Progenitor cell of endocrine pancreas (in vitro differentiated cells): ENCODE results near the gene MYO18A. TPM values are rescaled to one million over a fixed set of nuclear protein-coding genes. Genes with fewer than 3 reads are reported as not detected.
"Not testable (repeated sequence)": the region's sequence is repeated elsewhere in the genome, so short reads cannot be mapped to it uniquely, and the experiment has no call there.

Experiments used
- DNase-seq: peaks from one replicate; pipeline ENCODE4 v3.0.0; 2021; ENCODE audit warnings: low spot score; ENCODE audit not compliant: unreplicated experiment
- H3K27ac Mint-ChIP-seq: 2 replicates; pipeline ENCODE4 v1.8.0; 2021; ENCODE audit warnings: mild to moderate bottlenecking, moderate library complexity, mixed read lengths
- H3K27me3 Mint-ChIP-seq: 2 replicates; pipeline ENCODE4 v1.8.0; 2021; ENCODE audit warnings: mixed read lengths
- H3K36me3 Mint-ChIP-seq: 2 replicates; pipeline ENCODE4 v1.8.0; 2022; ENCODE audit warnings: mixed read lengths; ENCODE audit not compliant: insufficient read depth
- H3K4me1 Mint-ChIP-seq: 2 replicates; pipeline ENCODE4 v1.8.0; 2021; ENCODE audit warnings: low read depth, mixed read lengths
- H3K4me3 Mint-ChIP-seq: 2 replicates; pipeline ENCODE4 v1.8.0; 2021; ENCODE audit warnings: low read depth, mild to moderate bottlenecking, moderate library complexity, mixed read lengths
- H3K9me3 Mint-ChIP-seq: 2 replicates; pipeline ENCODE4 v1.8.0; 2021; ENCODE audit warnings: low read depth, mixed read lengths
- CTCF ChIP-seq: fragments of 200-600 bp; sonication (generic); IDR thresholded peaks from one replicate; pipeline ENCODE4 v1.5.0; 2021; ENCODE audit warnings: antibody characterized with exemption, mild to moderate bottlenecking; ENCODE audit not compliant: unreplicated experiment
- total RNA-seq: library from RNA; stranded (reverse); gene quantifications from 2 replicates; pipeline ENCODE4 v1.2.1, GENCODE V29; 2021

MYO18A gene
- total RNA-seq, 1 donor from 2014 or later = 75.7 TPM

DNA sequence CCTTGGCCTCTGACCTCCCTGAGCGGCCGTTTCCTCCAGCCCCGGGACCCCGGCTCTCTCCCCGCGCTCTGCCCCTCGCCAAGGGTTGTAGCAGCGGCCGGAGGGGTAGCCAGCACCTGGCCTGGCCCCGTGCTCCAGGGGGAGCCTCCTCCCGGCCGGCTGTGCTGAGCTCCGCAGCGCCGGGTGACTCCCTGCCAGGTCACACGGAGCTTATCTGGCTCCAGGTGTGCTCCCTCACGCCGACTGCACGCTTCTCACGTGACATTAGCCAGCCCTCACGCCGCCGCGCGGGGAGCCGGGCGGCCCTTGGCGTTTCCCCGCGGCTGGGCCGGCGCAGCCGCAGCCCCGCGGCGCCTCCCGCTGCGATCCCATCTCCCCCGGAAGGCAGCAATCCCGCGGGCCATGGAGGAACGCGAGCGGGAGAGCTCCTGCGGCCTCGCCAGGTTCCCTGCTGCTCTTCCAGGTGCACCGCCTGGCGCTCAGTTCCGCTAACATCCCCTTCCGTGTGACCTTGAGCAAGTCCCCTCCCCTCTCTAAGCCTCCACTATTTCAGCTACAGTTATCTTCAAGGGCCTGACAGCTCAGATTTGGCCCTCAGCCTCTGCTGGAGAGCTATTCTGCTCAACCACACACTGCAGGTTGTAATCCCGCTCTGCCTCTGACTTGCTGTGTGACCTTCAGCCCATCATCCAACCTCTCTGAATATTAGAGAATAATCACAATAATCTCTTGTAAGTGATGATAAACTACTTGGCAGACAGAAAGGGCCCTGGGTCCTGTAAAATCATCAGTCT lies 3.4 kb downstream of the MYO18A start:
- peaks cover 30% of the 10 kb centered on the region for H3K4me1 Mint-ChIP-seq
- no peaks in the 10 kb centered on the region for H3K9me3 Mint-ChIP-seq
- no peak for TF ChIP-seq CTCF
- H3K27me3 Mint-ChIP-seq = peaks cover 10% of the 10 kb centered on the region
- peak overlapping the region; percentile 93 for H3K27ac Mint-ChIP-seq
- peak; percentile 54 for DNase-seq
- peaks cover under 1% of the 10 kb centered on the region for H3K36me3 Mint-ChIP-seq
- peak overlapping the region; percentile 65 for H3K4me3 Mint-ChIP-seq

GRCh38 chr17:29175349-29175748 lies 4.8 kb downstream of the MYO18A start:
- peaks cover 4% of the 10 kb centered on the region for H3K36me3 Mint-ChIP-seq
- H3K27me3 Mint-ChIP-seq = no peaks in the 10 kb centered on the region
- H3K4me1 Mint-ChIP-seq = peaks cover 29% of the 10 kb centered on the region
- no peaks in the 10 kb centered on the region for H3K9me3 Mint-ChIP-seq
- H3K27ac Mint-ChIP-seq = no peak overlapping the region
- DNase-seq = no peak
- no peak overlapping the region for H3K4me3 Mint-ChIP-seq
- no peak for TF ChIP-seq CTCF

GRCh38 chr17:29172589-29172988 lies 7.6 kb downstream of the MYO18A start:
- TF ChIP-seq CTCF = no peak
- H3K27ac Mint-ChIP-seq = no peak overlapping the region
- peaks cover 4% of the 10 kb centered on the region for H3K36me3 Mint-ChIP-seq
- no peaks in the 10 kb centered on the region for H3K9me3 Mint-ChIP-seq
- no peak overlapping the region for H3K4me3 Mint-ChIP-seq
- no peaks in the 10 kb centered on the region for H3K27me3 Mint-ChIP-seq
- no peak for DNase-seq
- H3K4me1 Mint-ChIP-seq = peaks cover 11% of the 10 kb centered on the region

- Mint-ChIP-seq H3K4me3 (no peak overlapping the region), H3K27me3 (no peaks in the 10 kb centered on the region), H3K4me1 (no peaks in the 10 kb centered on the region), H3K27ac (no peak overlapping the region), H3K9me3 (no peaks in the 10 kb centered on the region), H3K36me3 (peaks cover 9% of the 10 kb centered on the region)
- no peak for TF ChIP-seq CTCF
- no peak for DNase-seq
Measured at GRCh38 chr17:29170682-29171081, 9.5 kb downstream of the MYO18A start.

DNA sequence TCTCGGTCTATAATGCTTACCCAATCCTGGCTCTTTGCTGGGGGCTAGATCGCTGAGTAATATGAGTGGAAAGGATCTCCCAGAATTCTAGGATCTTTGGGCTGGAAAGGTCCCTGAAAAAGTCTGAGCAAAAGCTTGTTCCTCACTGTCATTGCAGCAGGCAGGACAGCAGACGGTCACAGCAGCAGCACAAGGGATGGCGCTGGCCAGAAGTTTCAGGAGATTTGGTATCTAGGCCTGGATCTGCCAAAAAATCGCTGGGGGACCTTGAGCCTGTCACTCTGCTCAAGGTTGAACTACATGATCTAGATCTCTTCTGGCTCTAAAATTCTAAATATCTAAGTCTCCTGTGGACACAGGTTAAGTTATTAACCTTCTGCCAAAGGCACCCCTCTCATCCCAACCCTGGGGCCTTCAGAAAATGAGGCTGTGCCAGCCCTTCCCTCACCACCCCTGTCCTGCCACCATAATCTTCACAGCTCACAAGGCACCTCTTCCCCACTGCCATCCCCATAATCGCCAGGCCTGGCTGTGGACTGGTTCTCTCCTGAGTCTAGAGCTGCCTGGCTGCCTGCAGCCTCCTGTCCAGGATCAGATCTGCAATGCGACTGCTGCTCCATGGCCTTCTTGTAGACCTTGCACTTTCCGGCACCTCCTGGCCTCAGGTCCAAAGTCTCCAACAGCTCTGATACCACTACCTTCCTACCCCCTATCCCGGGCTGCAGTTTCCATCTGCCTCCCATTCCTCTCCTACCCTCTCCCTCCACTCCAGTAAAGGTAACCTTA lies 10.2 kb downstream of the MYO18A start:
- Mint-ChIP-seq H3K4me3 (no peak overlapping the region), H3K27me3 (no peaks in the 10 kb centered on the region), H3K27ac (no peak overlapping the region), H3K36me3 (peaks cover 10% of the 10 kb centered on the region), H3K4me1 (no peaks in the 10 kb centered on the region), H3K9me3 (no peaks in the 10 kb centered on the region)
- no peak for TF ChIP-seq CTCF
- no peak for DNase-seq

DNA sequence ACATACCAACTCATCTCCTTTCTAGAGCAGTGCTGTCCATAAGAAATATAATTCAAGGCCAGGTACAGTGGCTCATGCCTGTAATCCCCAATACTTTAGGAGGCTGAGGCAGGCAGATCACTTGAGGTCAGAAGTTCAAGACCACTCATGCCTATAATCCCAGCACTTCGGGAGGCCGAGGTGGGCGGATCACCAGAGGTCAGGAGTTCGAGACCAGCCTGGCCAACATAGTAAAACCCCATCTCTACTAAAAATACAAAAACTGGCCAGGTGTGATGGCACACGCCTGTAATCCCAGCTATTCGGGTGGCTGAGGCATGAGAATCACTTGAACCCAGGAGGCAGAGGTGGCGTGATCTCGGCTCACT lies 11.5 kb downstream of the MYO18A start:
- not testable (repeated sequence) for H3K27me3 Mint-ChIP-seq, H3K4me1 Mint-ChIP-seq, H3K9me3 Mint-ChIP-seq, H3K4me3 Mint-ChIP-seq, DNase-seq, H3K27ac Mint-ChIP-seq
- H3K36me3 Mint-ChIP-seq = peaks cover 17% of the 10 kb centered on the region
